SK-N-SH (cell line): Measurements from ENCODE around the gene DOCK8. TPM values are rescaled to one million over a fixed set of nuclear protein-coding genes. Genes with fewer than 3 reads are reported as not detected.

Source experiments
- CTCF ChIA-PET: fragments of 300-600, 350-600 bp; formaldehyde crosslinking; extraction: SDS; loops from one replicate; lab custom pipeline; 2021; lab: Yijun Ruan, JAX
- POLR2A ChIA-PET: fragments of 350-600 bp; sonication (Branson Sonifier 250); formaldehyde crosslinking; extraction: SDS; loops from one replicate; lab custom pipeline; 2020; ENCODE audit warnings: antibody characterized with exemption, inconsistent platforms; lab: Yijun Ruan, JAX
- DNase-seq: peaks from one replicate; pipeline ENCODE4 v3.0.0; 2012
- H2AFZ ChIP-seq: fragments of 200-600 bp; sonication (generic); 2 replicates; pipeline ENCODE4 v1.8.1; 2016; ENCODE audit warnings: antibody characterized with exemption, mild to moderate bottlenecking, low read depth
- H3F3A ChIP-seq: fragments of 200-600 bp; sonication (generic); replicated peaks from 2 replicates; pipeline ENCODE3; 2016; ENCODE audit warnings: antibody characterized with exemption, mild to moderate bottlenecking; ENCODE audit not compliant: insufficient read depth
- H3K27ac ChIP-seq, 2 experiments: fragments of 200-500 bp in 1 of 2; fragments of 200-600 bp in 1 of 2; sonication (Bioruptor generic) in 1 of 2; sonication (generic), shearing (Covaris generic) in 1 of 2; 2 replicates each; pipeline versions ENCODE4 v1.5.1 to v1.6.1; 2014 to 2016; ENCODE audit warnings: low read depth in 2 of 2, inconsistent platforms in 1 of 2, low read length in 1 of 2, mild to moderate bottlenecking in 1 of 2, mixed read lengths in 1 of 2
- H3K27me3 ChIP-seq: fragments of 200-600 bp; sonication (generic), shearing (Covaris generic); 2 replicates; pipeline ENCODE4 v1.6.1; 2016; ENCODE audit warnings: mixed run types; ENCODE audit not compliant: insufficient read depth
- H3K36me3 ChIP-seq, 2 experiments: fragments of 200-500 bp in 1 of 2; fragments of 200-600 bp in 1 of 2; sonication (Bioruptor generic) in 1 of 2; sonication (generic) in 1 of 2; replicated peaks in 1 of 2; 2 replicates each; pipeline versions ENCODE3 to v1.5.1; 2014 to 2016; ENCODE audit warnings: low read length in 1 of 2, mild to moderate bottlenecking in 1 of 2; ENCODE audit not compliant: insufficient read depth in 2 of 2, control insufficient read depth in 1 of 2
- H3K4me1 ChIP-seq, 2 experiments: fragments of 200-500 bp in 1 of 2; fragments of 200-600 bp in 1 of 2; sonication (Bioruptor generic) in 1 of 2; sonication (generic), shearing (Covaris generic) in 1 of 2; 2 replicates each; pipeline versions ENCODE4 v1.5.1 to v1.6.1; 2014 to 2016; ENCODE audit warnings: low read depth in 1 of 2, low read length in 1 of 2, mixed run types in 1 of 2; ENCODE audit not compliant: insufficient read depth in 2 of 2, control insufficient read depth in 1 of 2
- H3K4me2 ChIP-seq: fragments of 200-600 bp; sonication (generic), shearing (Covaris generic); 2 replicates; pipeline ENCODE4 v1.6.1; 2017; ENCODE audit warnings: mixed run types
- H3K4me3 ChIP-seq, 2 experiments: fragments of 200-500 bp in 1 of 2; fragments of 200-600 bp in 1 of 2; sonication (Bioruptor generic) in 1 of 2; sonication (generic), shearing (Covaris generic) in 1 of 2; 2 replicates each; pipeline versions ENCODE4 v1.5.1 to v1.8.1; 2014 to 2016; ENCODE audit warnings: low read depth in 2 of 2, inconsistent platforms in 1 of 2, low read length in 1 of 2, mild to moderate bottlenecking in 1 of 2, mixed read lengths in 1 of 2, moderate library complexity in 1 of 2
- H3K79me2 ChIP-seq: fragments of 200-600 bp; sonication (generic); 2 replicates; pipeline ENCODE4 v1.8.1; 2017; ENCODE audit warnings: mild to moderate bottlenecking; ENCODE audit not compliant: insufficient read depth
- H3K9ac ChIP-seq: fragments of 200-600 bp; sonication (generic); 2 replicates; pipeline ENCODE4 v1.6.1; 2017; ENCODE audit warnings: mixed run types
- H3K9me2 ChIP-seq: fragments of 200-600 bp; sonication (generic); 2 replicates; pipeline ENCODE4 v1.6.1; 2017; ENCODE audit warnings: mixed run types
- H3K9me3 ChIP-seq: fragments of 200-600 bp; sonication (generic); 2 replicates; pipeline ENCODE4 v1.6.1; 2017; ENCODE audit warnings: mixed run types, mild to moderate bottlenecking, moderate library complexity
- H4K20me1 ChIP-seq: fragments of 200-600 bp; sonication (generic); 2 replicates; pipeline ENCODE4 v1.6.1; 2017; ENCODE audit warnings: mild to moderate bottlenecking, mixed run types; ENCODE audit not compliant: insufficient read depth
- ELF1 ChIP-seq: IDR thresholded peaks from 2 replicates; pipeline ENCODE4 v1.4.0; 2012
- EP300 ChIP-seq, 2 experiments: IDR thresholded peaks; 2 replicates each; pipeline versions ENCODE4 v1.4.0 to v1.6.1; 2012; ENCODE audit warnings: borderline replicate concordance in 1 of 2, low read depth in 1 of 2, low read length in 1 of 2
- MXI1 ChIP-seq: IDR thresholded peaks from 2 replicates; pipeline ENCODE4 v1.6.1; 2012; ENCODE audit warnings: mild to moderate bottlenecking, low read depth, low read length, improper control_type of control experiment
- NFIC ChIP-seq: IDR thresholded peaks from 2 replicates; pipeline ENCODE4 v1.4.0; 2012; ENCODE audit warnings: borderline replicate concordance
- NRF1 ChIP-seq: IDR thresholded peaks from 2 replicates; pipeline ENCODE4 v1.6.1; 2012; ENCODE audit warnings: low read depth, mild to moderate bottlenecking, low read length
- RCOR1 ChIP-seq: fragments of 150-350 bp; IDR thresholded peaks from 2 replicates; pipeline ENCODE4 v1.6.1; 2017; ENCODE audit warnings: antibody characterized with exemption, low read length
- RFX5 ChIP-seq: IDR thresholded peaks from 2 replicates; pipeline ENCODE4 v1.6.1; 2012; ENCODE audit warnings: mild to moderate bottlenecking, improper control_type of control experiment, low read length
- SIN3A ChIP-seq: IDR thresholded peaks from 2 replicates; pipeline ENCODE4 v1.6.1; 2012; ENCODE audit warnings: low read depth, mild to moderate bottlenecking, low read length, moderate library complexity, borderline replicate concordance
- TEAD4 ChIP-seq: IDR thresholded peaks from 2 replicates; pipeline ENCODE4 v1.4.0; 2012; ENCODE audit warnings: mild to moderate bottlenecking, borderline replicate concordance; ENCODE audit not compliant: insufficient read depth
- YY1 ChIP-seq: IDR thresholded peaks from 2 replicates; pipeline ENCODE4 v1.4.0; 2012; ENCODE audit warnings: low read depth, mild to moderate bottlenecking
- ZBTB33 ChIP-seq: IDR thresholded peaks from 2 replicates; pipeline ENCODE4 v1.4.0; 2012; ENCODE audit warnings: low read depth, borderline replicate concordance
- WGBS: methylation state at CpG from one replicate; pipeline ENCODE4 v1.1.6; 2017; ENCODE audit warnings: low lambda C conversion rate; 5-methylcytosine and 5-hydroxymethylcytosine counted together
- polyA plus RNA-seq, 3 experiments: library from polyadenylated mRNA; depleted of rRNA; stranded (reverse); fragments of >200 nt; gene quantifications; 2 replicates each; pipeline ENCODE4 v1.2.3, GENCODE V29; 2012
- TF ChIP-seq, protein P1 (sequence below): fragments of 150-350 bp; IDR thresholded peaks from 2 replicates; pipeline ENCODE4 v1.6.1; 2017; ENCODE audit warnings: antibody characterized with exemption, low read length, low read depth, borderline replicate concordance
- TF ChIP-seq, protein P2 (sequence below): IDR thresholded peaks from 2 replicates; pipeline ENCODE4 v1.4.0; 2012; ENCODE audit warnings: low read depth, borderline replicate concordance
- TF ChIP-seq, protein P3 (sequence below): IDR thresholded peaks from 2 replicates; pipeline ENCODE4; 2012
- TF ChIP-seq, protein P4 (sequence below): fragments of 150-350 bp; IDR thresholded peaks from 2 replicates; pipeline ENCODE4 v1.6.1; 2016; ENCODE audit warnings: mild to moderate bottlenecking, low read depth, low read length
- TF ChIP-seq, protein P5 (sequence below): IDR thresholded peaks from 2 replicates; pipeline ENCODE4 v1.4.0; 2012; ENCODE audit warnings: low read depth

The DOCK8 gene
- polyA plus RNA-seq, 1 of the 3 experiments (the other 2 are of a cell fraction): not detected

DNA sequence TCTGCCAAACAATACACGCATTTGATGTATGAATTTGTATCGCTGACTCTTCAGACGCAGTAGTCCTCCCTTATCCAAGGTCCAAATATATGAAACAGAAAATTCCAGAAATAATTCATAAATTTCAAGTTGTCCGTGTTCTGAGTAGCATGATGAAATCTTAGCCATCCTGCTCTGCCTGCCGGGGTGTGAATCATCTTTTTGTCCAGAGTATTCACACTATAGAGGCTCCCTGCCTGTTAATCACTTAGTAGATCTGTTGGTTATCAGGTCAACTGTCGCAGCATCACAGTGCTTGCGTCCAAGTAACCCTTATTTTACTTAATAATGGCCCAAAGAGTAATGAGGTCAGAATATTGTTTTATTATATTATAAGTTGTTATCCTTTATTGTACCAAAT, 268.1 kb downstream of the DOCK8 start (continued):
- TF ChIP-seq, protein P1, sequence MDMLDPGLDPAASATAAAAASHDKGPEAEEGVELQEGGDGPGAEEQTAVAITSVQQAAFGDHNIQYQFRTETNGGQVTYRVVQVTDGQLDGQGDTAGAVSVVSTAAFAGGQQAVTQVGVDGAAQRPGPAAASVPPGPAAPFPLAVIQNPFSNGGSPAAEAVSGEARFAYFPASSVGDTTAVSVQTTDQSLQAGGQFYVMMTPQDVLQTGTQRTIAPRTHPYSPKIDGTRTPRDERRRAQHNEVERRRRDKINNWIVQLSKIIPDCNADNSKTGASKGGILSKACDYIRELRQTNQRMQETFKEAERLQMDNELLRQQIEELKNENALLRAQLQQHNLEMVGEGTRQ: no peak
- TF ChIP-seq RCOR1 (no peak), ELF1 (no peak), NRF1 (no peak), YY1 (no peak)
- TF ChIP-seq, protein P2, sequence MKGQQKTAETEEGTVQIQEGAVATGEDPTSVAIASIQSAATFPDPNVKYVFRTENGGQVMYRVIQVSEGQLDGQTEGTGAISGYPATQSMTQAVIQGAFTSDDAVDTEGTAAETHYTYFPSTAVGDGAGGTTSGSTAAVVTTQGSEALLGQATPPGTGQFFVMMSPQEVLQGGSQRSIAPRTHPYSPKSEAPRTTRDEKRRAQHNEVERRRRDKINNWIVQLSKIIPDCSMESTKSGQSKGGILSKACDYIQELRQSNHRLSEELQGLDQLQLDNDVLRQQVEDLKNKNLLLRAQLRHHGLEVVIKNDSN: no peak

GRCh38 chr9:486156-486555, 271.5 kb downstream of the DOCK8 start:
- Histone ChIP-seq H3K4me1 (no peaks in the 10 kb centered on the region), H3K79me2 (no peaks in the 10 kb centered on the region), H3K36me3 (no peaks in the 10 kb centered on the region), H3K9me2 (no peaks in the 10 kb centered on the region), H4K20me1 (no peaks in the 10 kb centered on the region), H3K27me3 (no peaks in the 10 kb centered on the region; the same call in 1 of the 2 replicates), H3K9ac (no peak overlapping the region), H3K4me3 (no peak overlapping the region), H3K27ac (no peak overlapping the region), H3F3A (no peaks in the 10 kb centered on the region), H3K9me3 (no peaks in the 10 kb centered on the region), H3K4me2 (no peak overlapping the region), H2AFZ (no peak overlapping the region)
- ChIA-PET CTCF (no interaction called here), POLR2A (no interaction called here)
- WGBS: under 1% methylated on average over 4 of the region's 4 CpGs
- DNase-seq: no peak
- TF ChIP-seq, protein P3, sequence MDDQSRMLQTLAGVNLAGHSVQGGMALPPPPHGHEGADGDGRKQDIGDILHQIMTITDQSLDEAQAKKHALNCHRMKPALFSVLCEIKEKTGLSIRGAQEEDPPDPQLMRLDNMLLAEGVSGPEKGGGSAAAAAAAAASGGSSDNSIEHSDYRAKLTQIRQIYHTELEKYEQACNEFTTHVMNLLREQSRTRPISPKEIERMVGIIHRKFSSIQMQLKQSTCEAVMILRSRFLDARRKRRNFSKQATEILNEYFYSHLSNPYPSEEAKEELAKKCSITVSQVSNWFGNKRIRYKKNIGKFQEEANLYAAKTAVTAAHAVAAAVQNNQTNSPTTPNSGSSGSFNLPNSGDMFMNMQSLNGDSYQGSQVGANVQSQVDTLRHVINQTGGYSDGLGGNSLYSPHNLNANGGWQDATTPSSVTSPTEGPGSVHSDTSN: no peak
- TF ChIP-seq, protein P4, sequence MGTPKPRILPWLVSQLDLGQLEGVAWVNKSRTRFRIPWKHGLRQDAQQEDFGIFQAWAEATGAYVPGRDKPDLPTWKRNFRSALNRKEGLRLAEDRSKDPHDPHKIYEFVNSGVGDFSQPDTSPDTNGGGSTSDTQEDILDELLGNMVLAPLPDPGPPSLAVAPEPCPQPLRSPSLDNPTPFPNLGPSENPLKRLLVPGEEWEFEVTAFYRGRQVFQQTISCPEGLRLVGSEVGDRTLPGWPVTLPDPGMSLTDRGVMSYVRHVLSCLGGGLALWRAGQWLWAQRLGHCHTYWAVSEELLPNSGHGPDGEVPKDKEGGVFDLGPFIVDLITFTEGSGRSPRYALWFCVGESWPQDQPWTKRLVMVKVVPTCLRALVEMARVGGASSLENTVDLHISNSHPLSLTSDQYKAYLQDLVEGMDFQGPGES: no peak
- TF ChIP-seq EP300 (IDR thresholded peaks at IDR 0.05; ENCODE audit: borderline replicate concordance in 1 of 2, low read depth in 1 of 2, low read length in 1 of 2) (no peak), MXI1 (no peak), TEAD4 (no peak), SIN3A (no peak), NFIC (no peak), RFX5 (no peak), ZBTB33 (no peak)
- TF ChIP-seq, protein P5, sequence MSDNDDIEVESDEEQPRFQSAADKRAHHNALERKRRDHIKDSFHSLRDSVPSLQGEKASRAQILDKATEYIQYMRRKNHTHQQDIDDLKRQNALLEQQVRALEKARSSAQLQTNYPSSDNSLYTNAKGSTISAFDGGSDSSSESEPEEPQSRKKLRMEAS: no peak
